ENCODE data around the gene MINDY4B.

DNA sequence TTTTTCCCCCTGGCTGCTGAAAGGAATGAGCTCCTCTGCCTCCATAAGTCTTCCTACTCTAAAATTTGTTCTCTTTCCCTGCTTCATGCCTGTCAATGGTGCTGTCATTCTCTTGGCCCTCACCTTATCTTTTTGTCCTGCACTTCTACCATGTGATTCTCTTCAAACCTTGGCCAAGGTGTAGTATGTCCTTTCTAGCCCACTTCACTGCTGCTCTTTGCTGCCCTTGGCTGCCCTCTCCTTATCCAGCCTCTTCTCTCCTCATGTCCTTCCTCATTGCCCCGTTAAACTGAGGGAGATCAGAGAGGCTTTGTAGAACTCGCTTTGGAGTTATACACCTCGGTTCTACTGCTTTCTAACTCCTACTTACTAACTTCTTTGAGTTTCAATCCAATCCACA, 19.7 kb downstream of the MINDY4B start:
- no peak for TF ChIP-seq ZNF879 (CRISPR knock-in tag; IDR thresholded peaks at IDR 0.05)
- TF ChIP-seq FOSL1 (CRISPR knock-in tag; IDR thresholded peaks at IDR 0.05; ENCODE audit: borderline replicate concordance) = no peak
- no peak for TF ChIP-seq ZNF12 (CRISPR knock-in tag; IDR thresholded peaks at IDR 0.05)
- TF ChIP-seq MIER2 (CRISPR knock-in tag; IDR thresholded peaks at IDR 0.05) = no peak
- TF ChIP-seq ADNP (CRISPR knock-in tag; IDR thresholded peaks at IDR 0.05) = no peak
- no peak for TF ChIP-seq IRF2 (CRISPR knock-in tag; IDR thresholded peaks at IDR 0.05)
- no peak for TF ChIP-seq KLF13 (CRISPR knock-in tag; IDR thresholded peaks at IDR 0.05)
- TF ChIP-seq CTCF (CRISPR knock-in tag; IDR thresholded peaks at IDR 0.05) = no peak
- no peak for TF ChIP-seq ARNT (IDR thresholded peaks at IDR 0.05)
- no peak for TF ChIP-seq TBX3 (IDR thresholded peaks at IDR 0.05; ENCODE audit: borderline replicate concordance)
- TF ChIP-seq, protein P1, sequence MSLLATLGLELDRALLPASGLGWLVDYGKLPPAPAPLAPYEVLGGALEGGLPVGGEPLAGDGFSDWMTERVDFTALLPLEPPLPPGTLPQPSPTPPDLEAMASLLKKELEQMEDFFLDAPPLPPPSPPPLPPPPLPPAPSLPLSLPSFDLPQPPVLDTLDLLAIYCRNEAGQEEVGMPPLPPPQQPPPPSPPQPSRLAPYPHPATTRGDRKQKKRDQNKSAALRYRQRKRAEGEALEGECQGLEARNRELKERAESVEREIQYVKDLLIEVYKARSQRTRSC (CRISPR knock-in tag; IDR thresholded peaks at IDR 0.05; ENCODE audit: low read depth) = no peak
- no peak for TF ChIP-seq ZNF574 (CRISPR knock-in tag; IDR thresholded peaks at IDR 0.05)
